Measurements from ENCODE around the gene CYLD.

The CYLD gene

DNA sequence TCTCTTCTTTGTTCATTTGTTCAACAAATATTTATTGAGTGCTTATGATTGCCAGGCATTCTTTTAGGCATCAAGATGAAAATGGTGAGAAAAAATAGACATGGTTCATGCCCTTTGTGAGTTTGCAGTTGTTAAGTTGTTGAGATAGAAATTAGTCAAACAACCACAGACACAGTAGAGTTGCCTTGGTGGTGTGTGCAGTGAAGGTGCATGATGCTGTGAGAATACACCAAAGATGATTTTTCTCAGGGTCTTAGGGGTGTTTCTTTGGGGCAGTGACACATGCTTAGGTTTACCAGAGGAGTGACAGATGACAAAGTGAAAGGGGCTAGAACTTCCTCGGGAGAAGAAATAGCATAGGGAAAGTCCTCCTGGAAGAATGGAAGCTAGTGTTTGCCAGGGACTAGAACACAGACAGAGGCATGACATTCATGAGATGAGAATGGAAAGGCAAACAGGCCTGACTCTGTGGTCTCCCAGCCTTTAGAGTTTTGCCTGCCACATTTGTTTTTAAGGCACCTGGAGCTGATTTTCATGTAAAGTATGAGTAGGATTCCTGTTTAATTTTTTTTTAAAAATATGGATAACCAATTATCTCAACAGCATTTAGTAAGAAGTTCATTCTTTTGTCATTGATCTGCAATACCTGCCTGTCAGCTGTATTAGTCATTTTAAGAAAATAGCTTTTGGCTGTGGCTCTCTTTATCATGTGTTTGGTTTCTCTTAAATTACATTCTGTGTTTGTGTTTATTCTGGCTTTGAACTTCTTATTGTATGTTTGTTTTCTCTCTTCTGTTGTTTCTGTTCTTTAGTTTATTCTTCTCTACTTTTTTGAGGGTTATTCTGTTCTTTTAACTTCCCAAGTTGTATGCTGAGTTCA is 36.6 kb downstream of the CYLD start:
- TF ChIP-seq, protein P1, sequence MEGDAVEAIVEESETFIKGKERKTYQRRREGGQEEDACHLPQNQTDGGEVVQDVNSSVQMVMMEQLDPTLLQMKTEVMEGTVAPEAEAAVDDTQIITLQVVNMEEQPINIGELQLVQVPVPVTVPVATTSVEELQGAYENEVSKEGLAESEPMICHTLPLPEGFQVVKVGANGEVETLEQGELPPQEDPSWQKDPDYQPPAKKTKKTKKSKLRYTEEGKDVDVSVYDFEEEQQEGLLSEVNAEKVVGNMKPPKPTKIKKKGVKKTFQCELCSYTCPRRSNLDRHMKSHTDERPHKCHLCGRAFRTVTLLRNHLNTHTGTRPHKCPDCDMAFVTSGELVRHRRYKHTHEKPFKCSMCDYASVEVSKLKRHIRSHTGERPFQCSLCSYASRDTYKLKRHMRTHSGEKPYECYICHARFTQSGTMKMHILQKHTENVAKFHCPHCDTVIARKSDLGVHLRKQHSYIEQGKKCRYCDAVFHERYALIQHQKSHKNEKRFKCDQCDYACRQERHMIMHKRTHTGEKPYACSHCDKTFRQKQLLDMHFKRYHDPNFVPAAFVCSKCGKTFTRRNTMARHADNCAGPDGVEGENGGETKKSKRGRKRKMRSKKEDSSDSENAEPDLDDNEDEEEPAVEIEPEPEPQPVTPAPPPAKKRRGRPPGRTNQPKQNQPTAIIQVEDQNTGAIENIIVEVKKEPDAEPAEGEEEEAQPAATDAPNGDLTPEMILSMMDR (IDR thresholded peaks at IDR 0.05; ENCODE audit: low read depth, low read length, missing control alignments): no peak
- in situ Hi-C loops (cut with HindIII; ENCODE audit: low pct_ligation_motif_present, low sequenced_read_pairs): no loop called here
- Histone ChIP-seq H3K4me3 (ENCODE audit: low read depth, low read length) (no peak overlapping the region), H3K27ac (no peak overlapping the region), H3K36me3 (replicated peaks) (peaks cover 5% of the 10 kb centered on the region), H3K27me3 (replicated peaks) (no peaks in the 10 kb centered on the region)
- no peak for DNase-seq

GRCh38 chr16:50781043-50781442 is 39.2 kb downstream of the CYLD start:
- Histone ChIP-seq H3K27ac (no peak overlapping the region), H3K4me3 (ENCODE audit: low read depth, low read length) (no peak overlapping the region), H3K27me3 (replicated peaks) (no peaks in the 10 kb centered on the region), H3K36me3 (replicated peaks) (peaks cover 8% of the 10 kb centered on the region)
- TF ChIP-seq, protein P1 (IDR thresholded peaks at IDR 0.05; ENCODE audit: low read depth, low read length, missing control alignments): peak; percentile 42
- DNase-seq: no peak
- in situ Hi-C loops (cut with HindIII; ENCODE audit: low pct_ligation_motif_present, low sequenced_read_pairs): no loop called here

- H3K4me3 ChIP-seq (ENCODE audit: low read depth, low read length): no peak overlapping the region
- H3K27ac ChIP-seq: no peak overlapping the region
- in situ Hi-C loops (cut with HindIII; ENCODE audit: low pct_ligation_motif_present, low sequenced_read_pairs): no loop called here
- peaks cover 8% of the 10 kb centered on the region for H3K36me3 ChIP-seq (replicated peaks)
- no peak for DNase-seq
- TF ChIP-seq, protein P1 (IDR thresholded peaks at IDR 0.05; ENCODE audit: low read depth, low read length, missing control alignments): no peak
- no peaks in the 10 kb centered on the region for H3K27me3 ChIP-seq (replicated peaks)
Measured at GRCh38 chr16:50781518-50781917, 39.6 kb downstream of the CYLD start.

- TF ChIP-seq, protein P1 (IDR thresholded peaks at IDR 0.05; ENCODE audit: low read depth, low read length, missing control alignments): no peak
- no peak for DNase-seq
- Histone ChIP-seq H3K27me3 (replicated peaks) (no peaks in the 10 kb centered on the region), H3K27ac (no peak overlapping the region), H3K4me3 (ENCODE audit: low read depth, low read length) (no peak overlapping the region), H3K36me3 (replicated peaks) (peaks cover 11% of the 10 kb centered on the region)
- in situ Hi-C loops (cut with HindIII; ENCODE audit: low pct_ligation_motif_present, low sequenced_read_pairs): no loop called here
Measured at GRCh38 chr16:50789757-50790156, 47.9 kb downstream of the CYLD start.

DNA sequence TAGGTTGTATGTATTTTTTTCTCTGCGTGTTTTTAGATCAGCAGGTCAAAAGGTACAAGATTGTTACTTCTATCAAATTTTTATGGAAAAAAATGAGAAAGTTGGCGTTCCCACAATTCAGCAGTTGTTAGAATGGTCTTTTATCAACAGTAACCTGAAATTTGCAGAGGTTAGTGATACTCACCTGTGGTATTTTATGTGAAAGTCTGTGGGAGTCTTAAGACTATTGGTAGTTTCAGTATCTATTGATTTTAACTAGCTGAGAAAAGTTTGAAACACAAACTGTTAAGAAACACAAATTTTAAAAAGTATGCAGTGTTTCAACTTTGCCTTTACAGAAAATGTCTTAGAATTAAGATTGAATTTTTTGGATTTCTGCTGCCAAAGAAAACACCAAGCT is 49.6 kb downstream of the CYLD start:
- no peak for DNase-seq
- Histone ChIP-seq H3K36me3 (replicated peaks) (peaks cover 10% of the 10 kb centered on the region), H3K4me3 (ENCODE audit: low read depth, low read length) (no peak overlapping the region), H3K27me3 (replicated peaks) (no peaks in the 10 kb centered on the region), H3K27ac (no peak overlapping the region)
- TF ChIP-seq, protein P1 (IDR thresholded peaks at IDR 0.05; ENCODE audit: low read depth, low read length, missing control alignments): no peak
- in situ Hi-C loops (cut with HindIII; ENCODE audit: low pct_ligation_motif_present, low sequenced_read_pairs): no loop called here
